ENCODE data around the gene PCCA.

Gene PCCA

DNA sequence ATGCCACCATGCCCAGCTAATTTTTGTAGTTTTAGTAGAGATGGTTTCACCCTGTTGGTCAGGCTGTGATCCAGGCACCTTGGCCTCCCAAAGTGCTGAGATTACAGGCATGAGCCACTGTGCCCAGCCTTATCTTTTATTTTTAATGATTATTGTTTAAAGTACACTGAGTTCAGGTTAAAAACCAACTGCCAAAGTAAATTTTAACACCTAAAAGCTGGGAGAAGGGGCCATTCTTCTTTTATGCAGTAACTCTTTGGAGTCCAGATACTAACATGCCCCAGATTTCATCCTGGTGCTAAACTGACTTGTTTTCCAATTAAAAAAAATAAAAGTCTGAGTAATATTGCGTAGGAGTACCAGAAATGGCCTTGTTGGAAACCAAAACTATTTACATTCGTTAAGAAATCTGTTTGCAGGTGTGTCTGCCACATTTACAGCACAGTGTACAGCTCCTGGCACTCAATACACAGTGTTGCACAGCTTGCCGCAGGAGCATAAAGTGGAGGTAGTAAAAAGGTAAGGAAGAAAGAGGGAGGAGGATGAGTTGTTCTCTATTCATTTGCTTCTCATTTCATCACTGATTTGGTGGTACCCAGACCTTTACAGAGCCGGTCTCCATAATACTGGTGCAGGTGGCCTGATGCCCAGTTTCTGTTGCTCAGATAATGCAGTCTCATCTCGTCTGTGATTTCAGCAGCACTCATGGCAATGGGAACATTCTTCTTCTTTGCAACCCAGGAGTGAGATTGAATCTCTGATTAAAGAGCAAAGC is 108.9 kb downstream of the PCCA start:
- Histone ChIP-seq H3K4me3 (no peak overlapping the region), H3K36me3 (no peaks in the 10 kb centered on the region), H3K27ac (no peak overlapping the region), H3K27me3 (no peaks in the 10 kb centered on the region), H3K9me3 (no peaks in the 10 kb centered on the region), H3K4me1 (no peaks in the 10 kb centered on the region)
- TF ChIP-seq CTCF (IDR thresholded peaks at IDR 0.05): no peak
- no peak for DNase-seq
- intact Hi-C loops (cut with DNase I; ENCODE audit: low total_unique reads): no loop called here

DNA sequence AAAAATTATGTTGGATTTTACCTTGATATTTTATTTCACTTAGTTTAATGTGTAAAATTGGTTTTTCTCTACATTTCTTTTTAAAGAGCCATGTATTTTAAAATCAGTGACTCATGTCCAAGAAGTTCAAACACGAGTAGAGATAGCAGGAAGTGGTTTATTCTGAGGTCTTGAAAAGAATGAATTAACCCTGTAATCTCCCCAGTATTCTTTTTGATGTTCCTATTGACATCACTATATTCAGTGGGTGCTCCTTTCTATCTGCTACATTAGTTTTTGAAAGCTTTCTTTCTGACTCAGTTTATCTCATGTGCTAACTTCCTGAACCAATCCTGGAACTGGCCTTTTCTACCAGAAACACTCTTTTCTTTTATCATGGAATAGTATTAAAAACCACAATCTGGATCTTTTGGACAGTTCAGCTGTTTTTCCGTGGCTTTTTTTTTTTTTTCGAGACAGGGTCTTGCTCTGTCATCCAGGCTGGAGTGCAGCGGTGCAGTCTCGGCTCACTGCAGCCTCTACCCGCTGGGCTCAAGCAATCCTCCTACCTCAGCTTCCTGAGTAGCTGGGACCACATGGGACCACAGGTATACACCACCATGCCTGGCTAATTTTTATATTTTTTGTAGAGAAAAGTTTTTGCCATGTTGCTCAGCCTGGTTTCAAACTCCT is 114.9 kb downstream of the PCCA start:
- Histone ChIP-seq H3K4me3 (no peak overlapping the region), H3K4me1 (no peaks in the 10 kb centered on the region), H3K27me3 (no peaks in the 10 kb centered on the region), H3K9me3 (no peaks in the 10 kb centered on the region), H3K36me3 (no peaks in the 10 kb centered on the region), H3K27ac (no peak overlapping the region)
- intact Hi-C loops (cut with DNase I; ENCODE audit: low total_unique reads): no loop called here
- TF ChIP-seq CTCF (IDR thresholded peaks at IDR 0.05): no peak
- no peak for DNase-seq

- DNase-seq: no peak
- H3K4me1 ChIP-seq: no peaks in the 10 kb centered on the region
- H3K36me3 ChIP-seq: peaks cover 0 to 7% (median 6%) of the 10 kb centered on the region in 3 donors
- no peak overlapping the region for H3K4me3 ChIP-seq
- no peaks in the 10 kb centered on the region for H3K9me3 ChIP-seq
- H3K27me3 ChIP-seq: no peaks in the 10 kb centered on the region
- intact Hi-C loops (cut with DNase I; ENCODE audit: low total_unique reads): no loop called here
- no peak for TF ChIP-seq CTCF (IDR thresholded peaks at IDR 0.05)
- no peak overlapping the region for H3K27ac ChIP-seq
Measured at GRCh38 chr13:100208002-100208401, 119.1 kb downstream of the PCCA start.

- Histone ChIP-seq H3K9me3 (no peaks in the 10 kb centered on the region), H3K36me3 (peaks cover 0 to 7% (median 6%) of the 10 kb centered on the region in 3 donors), H3K27me3 (no peaks in the 10 kb centered on the region), H3K4me3 (no peak overlapping the region), H3K27ac (no peak overlapping the region), H3K4me1 (no peaks in the 10 kb centered on the region)
- no peak for TF ChIP-seq CTCF (IDR thresholded peaks at IDR 0.05)
- intact Hi-C loops (cut with DNase I; ENCODE audit: low total_unique reads): no loop called here
- no peak for DNase-seq
Measured at GRCh38 chr13:100208626-100209025, 119.7 kb downstream of the PCCA start.

DNA sequence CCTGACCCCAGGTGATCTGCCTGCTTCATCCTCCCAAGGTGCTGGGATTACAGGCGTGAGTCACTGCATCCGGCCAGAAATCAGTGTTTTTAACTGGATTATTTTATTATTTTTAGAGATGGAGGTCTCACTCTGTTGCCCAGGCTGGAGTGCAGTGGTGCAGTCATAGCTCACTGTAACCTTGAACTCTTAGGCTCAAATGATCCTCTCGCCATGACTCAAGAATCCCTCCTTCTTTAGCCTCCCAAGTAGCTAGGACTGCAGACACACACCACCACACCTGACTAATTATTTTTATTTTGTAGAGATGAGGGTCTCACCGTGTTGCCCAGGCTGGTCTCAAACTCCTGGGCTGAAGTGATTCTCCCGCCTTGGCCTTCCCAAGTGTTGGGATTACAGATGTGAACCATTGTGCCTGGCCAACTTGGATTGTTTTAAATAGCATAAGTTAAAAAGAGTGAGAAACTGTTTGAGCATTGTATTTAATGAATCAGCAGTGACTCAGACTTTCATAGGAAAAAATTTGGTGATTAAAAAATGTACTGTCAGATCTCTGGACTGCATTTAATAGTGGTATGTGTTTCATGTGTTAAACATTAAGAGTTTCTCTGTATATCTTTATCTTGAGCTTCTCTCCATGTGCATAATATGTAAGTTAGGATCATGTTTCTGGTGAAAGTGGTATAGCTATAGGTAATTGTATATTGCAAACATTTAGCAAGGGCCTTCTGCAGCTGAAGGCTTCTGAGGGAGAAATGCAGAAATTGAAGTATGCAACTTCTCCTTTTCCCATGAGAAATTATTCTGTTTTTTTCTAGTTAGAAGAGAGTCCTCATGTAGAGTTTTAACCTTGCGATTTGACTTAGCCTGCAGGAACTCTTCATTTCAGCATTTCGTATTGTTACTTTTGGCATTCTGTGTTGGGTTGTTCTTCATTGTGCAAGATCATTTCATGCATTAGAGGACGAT is 121.2 kb downstream of the PCCA start:
- Histone ChIP-seq H3K27me3 (no peaks in the 10 kb centered on the region), H3K27ac (no peak overlapping the region), H3K4me1 (no peaks in the 10 kb centered on the region), H3K9me3 (no peaks in the 10 kb centered on the region), H3K36me3 (peaks cover 0 to 7% (median 6%) of the 10 kb centered on the region in 3 donors), H3K4me3 (no peak overlapping the region)
- no peak for DNase-seq
- no peak for TF ChIP-seq CTCF (IDR thresholded peaks at IDR 0.05)
- intact Hi-C loops (cut with DNase I; ENCODE audit: low total_unique reads): no loop called here
